Fibroblast of skin of left quadriceps (primary cell): Measurements from ENCODE around the gene CALU.
A peak's percentile ranks its signal among the peaks of the same experiment; 100 is the strongest.

Experiments
- DNase-seq, 2 experiments: peaks; one replicate each; pipeline ENCODE4 v3.0.0-alpha.2; 2013; ENCODE audit warnings: low read depth in 2 of 2

CALU gene

DNA sequence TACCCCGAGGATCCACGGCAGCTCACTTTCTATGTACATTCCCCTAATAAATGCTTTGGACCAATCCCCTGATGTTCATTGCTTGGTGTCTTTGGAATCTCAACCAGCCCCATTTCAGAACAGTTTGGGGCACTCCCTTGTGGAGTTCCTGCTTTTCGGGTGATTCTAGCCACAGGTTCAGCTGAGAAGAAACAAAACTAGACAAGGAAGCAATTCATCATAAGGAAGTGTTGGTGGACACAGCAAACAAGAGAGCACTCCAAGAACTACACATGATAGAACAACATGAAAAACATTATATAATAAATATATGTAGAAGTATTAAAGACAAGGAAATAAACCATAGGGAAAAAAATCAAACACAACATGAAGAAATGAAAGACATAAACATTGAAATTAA, 46.6 kb downstream of the CALU start:
- no peak for DNase-seq

DNA sequence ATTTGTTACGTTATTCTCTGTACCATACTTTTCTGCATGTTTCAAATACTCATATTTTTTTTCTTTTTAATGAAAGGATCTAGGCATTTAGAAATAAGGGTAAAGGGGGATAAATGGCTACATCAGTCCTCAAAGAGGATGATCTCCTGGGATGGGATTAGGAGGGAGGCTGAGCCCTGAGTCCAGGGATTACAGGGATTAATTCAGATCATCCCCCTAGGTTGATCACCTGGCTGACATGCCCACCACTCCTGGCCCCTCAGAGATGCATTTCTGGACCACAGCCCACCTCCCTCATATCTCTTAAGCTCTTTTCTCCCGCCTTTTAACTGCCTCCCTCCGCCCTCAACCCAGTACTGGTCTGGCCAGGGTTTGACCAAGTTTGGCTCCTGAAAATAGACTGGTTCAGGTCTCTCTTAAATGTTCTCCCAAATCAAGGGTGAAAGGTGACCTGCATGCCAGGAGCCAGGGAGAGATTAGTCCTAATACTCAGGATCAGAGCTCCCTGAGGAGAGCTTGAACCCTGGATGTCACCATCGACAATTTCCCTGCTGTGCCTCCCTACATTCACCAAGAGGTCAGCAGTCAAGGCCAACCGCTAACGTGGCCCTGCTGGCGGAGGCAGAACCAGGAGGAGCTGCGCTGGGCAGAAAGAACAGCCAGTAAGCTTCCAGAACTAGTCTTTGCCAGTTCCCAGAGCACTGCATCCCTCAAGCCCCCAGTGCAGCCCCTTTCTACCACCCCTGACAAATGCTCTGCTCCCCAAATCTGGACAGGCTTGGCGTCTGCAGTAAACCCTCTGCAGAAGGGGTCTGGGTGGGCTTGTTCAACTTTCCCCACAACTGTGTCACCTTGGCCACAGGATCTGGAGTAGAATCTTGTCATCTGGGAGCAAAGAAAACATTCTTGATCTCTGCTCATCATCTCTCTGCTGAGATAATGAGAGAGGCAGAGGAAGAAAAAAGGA, 49.6 kb downstream of the CALU start:
- no peak for DNase-seq

DNA sequence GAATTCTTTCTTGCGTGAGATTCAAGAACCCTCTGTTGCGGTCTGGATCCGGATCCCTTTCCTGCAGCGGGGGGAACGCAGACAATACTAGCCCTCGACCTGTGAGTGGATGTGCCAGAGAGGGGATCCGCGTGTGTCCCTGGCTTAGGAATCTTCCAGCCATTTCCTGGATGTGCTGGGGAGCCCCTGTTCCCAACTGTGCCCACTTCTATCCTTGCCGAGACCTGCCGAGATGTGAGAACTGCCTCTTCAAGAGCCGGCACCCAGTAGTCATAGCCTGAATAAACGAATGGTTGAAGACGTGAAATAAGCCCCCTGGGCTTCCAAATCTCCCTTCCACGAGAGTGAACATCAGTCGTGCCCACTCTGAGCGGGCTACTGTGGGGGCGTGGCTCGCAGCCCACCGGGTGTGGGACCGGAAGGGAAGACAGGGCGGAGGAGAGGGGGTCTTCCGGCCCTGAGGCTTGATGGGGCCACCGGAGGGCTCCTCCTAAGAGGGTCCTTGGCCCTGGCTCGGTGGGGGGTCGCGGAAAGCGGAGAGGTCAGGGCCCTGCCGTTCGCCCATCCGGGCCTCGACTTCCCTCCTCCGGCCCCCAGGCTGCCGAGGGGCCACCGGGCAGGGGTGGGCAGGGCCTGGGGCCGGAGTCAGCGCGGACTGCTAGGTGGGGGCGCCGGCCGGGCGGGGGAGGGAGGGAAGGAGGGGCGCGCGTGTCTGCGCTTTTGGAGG, 51.3 kb downstream of the CALU start:
- no peak for DNase-seq

DNA sequence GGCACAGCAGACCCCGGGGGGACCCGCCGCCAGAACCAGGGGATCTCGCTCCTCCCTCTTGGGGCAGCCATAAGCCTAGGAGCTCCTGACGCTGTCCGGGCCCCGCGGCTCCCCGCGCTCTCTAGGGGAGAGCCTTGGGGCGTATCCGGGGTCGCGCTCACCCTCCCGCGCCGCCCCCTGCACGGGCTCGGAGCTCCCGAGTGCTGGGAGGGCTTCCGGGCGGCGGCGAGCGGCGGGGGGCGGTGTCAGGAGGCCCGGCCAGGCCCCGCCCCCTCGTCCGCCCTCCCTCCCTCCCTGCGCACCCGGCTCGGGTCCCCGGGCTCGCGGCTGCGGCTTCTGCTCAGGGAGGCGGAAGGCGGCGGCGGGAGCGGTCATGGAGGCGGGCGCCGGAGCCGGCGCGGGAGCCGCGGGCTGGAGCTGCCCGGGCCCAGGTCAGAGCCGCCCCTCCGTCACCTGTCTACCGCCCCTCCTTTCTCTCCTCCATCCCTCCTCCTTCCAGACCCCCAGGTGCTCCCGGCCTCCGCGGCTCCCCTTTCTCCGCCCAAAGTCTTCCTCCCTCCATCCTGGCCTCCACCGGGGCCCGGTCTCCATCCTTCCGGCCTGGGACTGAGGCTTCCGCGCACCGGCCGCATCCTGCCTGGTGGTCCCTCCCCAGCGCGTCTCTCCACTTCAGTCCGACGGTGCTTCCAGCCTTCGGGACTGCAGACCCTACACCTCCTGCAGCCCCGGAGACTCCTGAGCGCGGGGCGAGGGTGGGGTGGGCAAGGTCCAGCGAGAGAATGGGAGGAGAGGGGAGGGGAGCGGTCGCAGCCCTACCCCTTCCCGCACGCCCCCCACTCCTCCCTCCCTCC, 52.2 kb downstream of the CALU start, which contains the start of gene CCDC136:
TSS of gene CCDC136 (plus strand) at position 848 of the 851 bp plus-strand sequence. CDS start 444 bp downstream, outside the sequence.
- peak in 1 of 2 experiments; percentile 20 for DNase-seq

DNA sequence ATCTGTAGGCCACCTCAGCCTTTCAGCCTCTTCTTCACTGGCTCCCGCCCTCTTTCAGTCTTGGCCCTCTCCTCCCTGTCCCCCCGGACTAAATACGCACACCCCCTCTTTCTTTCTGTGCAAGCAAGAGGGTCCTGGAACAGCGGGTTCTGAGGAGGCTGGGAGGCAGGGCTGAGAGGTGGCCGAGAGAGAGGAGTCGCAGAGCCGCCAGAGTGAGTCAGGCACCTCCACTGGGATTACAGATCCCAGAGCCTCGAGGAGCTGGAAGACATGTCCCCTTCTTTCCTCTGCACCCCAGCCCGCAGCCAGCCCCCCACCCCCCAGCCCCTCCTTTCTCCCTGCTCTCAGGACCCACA, 52.8 kb downstream of the CALU start:
- DNase-seq: no peak

DNA sequence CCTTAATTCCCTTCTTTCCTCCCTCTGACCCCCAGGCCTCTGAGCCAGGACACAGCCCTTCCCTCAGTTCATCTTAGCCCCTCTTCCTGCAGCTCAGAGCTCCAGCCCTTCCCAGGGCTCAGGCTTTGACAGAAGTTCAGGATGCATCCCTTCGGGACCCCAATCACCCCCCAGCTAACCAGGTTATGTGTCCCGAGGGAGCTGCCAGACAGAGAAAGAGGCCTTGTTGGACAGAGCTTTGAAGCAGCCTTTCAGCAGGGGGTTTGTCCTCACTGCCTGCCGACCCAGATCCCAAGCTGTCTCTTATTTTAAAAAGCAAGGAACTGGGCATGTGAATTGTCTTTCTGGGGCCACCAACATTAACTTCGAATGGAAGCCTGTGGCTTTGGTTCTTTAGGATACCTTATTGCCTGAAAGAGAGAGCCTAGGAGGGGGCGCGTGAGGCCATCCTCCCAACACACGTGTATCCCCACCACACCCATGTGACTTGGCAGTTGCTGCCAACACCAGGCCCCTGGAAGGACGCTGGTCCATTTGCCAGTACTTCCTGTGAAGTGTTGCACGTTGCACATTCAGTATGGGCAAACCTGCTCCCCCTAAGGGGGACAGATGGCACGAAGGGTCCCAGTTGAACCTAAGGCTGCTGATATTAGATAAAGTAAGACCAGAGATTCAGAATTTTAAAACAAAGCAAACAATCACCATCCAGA, 53.5 kb downstream of the CALU start:
- DNase-seq: no peak

DNA sequence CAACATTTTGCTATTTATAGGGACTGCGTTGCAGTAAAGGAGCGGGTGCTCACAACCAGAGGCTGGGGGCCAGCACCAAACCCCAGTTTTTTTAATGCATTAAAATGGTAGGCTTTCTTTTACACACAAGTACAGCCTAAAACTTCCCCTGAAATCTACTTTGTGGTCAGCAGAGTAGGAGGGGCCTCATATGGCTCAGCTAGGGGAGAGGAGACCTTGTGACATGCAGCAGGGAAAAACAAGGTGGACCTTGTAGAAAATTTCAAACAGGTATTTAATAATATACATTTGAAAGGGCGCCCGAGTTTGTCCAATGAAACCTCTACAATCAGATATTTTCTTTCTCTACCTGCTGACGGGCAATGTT, 54.0 kb downstream of the CALU start:
- DNase-seq: no peak

DNA sequence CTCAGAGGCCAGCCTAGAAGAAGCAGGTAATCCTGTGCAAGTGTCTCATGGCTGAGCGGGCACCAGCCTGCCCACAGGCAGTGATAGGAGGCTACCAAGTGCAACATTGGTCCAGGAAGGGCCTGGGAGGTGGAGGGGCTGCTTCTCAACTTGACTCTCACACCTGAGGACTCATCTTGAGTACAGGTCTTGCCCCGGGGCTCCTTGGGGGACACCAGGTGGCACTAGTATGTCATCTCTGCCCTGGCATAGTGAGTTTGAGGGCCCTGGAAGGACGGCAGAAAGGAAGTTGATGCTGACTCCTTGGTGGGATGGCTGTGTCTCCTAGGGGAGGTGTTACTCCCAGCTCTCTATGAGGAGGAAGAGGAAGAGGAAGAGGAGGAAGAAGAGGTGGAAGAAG, 54.9 kb downstream of the CALU start:
- no peak for DNase-seq

DNA sequence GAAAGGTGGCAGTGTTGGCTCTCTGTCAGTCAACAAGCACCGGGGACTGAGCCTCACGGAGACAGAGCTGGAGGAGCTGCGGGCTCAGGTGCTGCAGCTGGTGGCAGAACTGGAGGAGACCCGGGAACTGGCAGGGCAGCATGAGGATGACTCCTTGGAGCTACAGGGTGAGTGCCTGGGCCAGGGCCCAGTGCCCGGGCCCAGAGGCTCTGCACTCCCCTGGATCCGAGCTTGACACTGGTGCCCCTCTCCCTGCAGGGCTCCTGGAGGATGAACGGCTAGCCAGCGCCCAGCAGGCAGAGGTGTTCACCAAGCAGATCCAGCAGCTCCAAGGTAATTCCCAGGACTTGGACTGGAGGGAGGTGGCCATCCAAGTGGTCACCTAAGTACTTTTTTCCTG, 55.3 kb downstream of the CALU start:
- DNase-seq: no peak

DNA sequence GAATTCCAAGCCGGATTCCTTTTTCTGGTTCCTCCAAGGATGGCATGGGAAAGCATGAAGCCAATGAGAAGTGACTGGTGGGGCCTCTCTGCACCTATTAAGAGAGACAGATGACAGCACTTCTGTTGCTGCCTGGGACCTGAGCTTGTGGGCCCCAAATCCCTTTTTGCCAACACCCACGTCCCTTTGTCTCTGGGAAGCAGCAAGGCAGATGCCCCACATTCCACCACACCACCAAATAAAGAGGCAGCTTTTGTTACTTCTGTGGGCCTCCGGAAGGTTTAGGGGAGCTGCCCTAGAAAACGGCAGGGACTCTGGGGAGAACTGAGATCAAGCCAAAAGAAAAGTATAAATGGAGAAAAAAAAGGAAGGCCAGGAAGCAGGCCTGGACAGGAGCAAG, 56.0 kb downstream of the CALU start:
- no peak for DNase-seq

DNA sequence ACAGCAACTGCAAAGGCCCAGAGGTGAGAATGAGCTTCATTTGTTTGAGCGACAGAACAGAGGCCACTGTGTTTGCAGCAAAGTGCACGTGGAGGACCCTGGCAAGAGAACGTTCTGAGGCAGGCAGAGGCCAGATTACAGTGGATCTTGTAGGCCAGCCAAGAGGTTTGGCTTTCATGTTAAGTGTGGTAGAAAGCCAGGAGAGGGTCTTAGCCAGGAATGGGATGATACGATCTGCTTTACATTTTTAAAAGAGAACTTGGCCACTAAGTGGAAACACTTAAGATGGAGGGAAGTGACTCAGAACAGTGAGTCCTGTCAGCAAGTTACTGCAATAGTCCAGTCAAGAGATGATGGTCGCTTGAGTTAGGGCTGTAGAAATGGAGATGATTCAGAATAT, 57.2 kb downstream of the CALU start:
- DNase-seq: peak; percentile 59 to 60

DNA sequence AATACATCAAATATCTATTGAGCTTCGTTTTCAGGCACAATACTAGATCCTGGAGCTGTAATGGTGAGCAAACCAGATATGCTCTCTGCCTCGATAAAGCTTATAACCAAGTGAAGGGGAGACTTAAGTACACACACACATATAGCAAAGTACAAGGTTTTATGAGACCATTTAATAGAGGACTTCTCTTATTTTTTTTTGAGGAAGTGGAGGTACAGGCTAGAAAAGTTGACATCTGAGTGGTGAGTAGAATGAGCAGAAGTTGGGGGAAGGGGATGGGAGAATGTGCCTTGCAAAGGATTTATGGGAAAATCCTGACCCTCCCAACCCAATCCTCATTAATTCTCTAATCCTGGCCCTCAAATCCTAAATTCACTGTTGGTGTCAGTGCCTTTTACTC, 60.3 kb downstream of the CALU start:
- no peak for DNase-seq

DNA sequence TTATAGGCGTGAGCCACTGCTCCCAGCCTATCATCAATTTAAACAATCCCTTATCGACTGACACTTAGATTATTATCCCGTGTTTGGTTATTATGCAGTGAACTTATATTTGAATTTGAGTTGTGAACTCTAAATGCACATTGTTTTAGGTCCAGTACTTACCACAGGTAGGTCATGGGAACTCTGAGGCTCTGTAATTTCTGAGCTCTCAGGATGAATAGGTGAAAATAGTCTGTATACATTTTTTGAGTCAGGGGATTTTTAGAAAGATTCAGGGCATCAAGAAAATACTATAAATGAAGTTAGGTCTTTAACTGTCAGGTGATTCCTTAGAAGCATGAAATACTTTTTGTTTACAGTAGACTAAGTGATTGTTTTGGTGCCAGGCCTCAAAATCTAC, 61.4 kb downstream of the CALU start:
- DNase-seq: no peak

DNA sequence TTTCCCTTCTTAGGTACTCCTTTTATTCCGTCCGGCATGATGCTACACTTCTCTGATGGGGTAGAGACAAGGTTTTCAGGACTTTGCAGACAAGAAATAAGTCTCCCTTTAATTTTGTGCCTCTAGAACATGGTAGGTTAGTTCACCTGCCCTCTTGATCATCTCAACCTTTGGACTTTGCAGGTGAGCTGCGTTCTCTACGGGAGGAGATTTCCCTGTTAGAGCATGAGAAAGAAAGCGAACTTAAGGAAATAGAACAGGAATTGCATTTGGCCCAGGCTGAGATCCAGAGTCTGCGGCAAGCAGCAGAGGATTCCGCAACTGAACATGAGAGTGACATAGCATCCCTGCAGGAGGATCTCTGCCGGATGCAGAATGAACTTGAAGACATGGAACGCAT, 61.8 kb downstream of the CALU start:
- no peak for DNase-seq

DNA sequence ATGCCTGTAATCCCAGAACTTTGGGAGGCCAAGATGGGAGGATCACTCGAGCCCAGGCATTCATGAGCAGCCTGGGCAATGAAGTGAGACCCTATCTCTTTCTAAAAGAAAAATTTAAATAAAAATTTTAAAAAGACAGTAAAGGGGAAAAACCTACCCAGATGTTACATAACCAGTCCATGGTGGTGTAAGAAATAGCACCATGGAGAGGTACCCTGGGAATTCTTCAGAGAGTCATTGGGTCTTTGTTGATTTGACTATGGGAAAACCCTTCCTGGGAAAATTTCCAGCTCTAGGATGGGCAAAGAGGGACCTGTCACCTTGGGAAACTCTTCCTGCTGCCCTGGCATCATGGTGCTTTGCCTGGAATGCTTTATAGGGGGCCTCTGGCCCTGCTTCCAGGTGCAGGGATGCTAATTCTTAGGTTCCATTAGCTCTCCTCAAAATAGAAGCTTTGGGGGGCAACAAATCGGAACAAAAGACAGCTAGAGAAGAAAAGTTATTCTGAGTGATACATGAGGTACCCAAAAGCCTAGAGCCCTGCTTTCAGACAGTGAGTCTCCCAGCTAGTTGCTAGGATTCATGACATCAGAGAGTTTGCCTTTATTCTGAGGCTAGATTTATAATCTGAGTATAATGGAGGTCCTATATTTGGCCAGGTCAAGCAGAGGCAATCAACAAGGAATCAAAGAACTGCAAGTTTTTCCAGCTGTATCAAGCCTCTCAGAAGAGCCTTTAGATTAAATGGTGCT, 62.7 kb downstream of the CALU start:
- no peak for DNase-seq

DNA sequence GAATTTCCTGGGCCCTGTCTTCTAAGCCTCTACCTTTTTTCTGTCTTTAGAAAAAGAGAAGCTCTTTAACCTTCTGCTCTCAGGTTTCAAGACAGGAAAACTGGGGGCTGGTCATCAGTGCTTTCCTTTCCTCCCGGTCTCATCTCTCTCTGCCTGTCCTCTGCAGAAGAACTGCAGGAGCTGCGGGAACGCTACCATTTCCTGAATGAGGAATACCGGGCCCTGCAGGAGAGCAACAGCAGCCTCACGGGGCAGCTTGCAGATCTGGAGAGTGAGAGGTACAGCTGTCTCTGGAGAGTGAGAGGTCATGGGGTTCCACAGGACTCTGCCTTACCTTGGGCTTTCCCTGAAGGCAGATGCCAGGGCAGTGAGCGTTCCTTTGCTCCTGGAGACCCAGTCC, 65.3 kb downstream of the CALU start:
- DNase-seq: no peak

DNA sequence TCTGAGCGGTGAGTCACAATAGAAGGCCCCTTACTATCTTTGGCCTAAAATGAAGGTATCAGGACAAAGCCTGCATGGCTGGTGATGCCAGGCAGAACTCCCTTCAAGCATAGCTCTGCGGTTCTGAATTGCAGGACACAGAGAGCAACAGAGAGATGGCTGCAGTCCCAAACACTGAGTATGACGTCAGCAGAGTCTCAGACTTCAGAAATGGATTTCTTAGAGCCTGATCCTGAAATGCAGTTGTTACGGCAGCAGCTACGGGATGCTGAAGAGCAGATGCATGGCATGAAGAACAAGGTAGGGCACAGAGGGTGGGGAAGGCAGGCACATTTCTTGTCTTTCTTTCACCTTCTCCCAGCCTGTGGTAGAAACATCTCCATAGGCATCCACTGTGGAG, 66.1 kb downstream of the CALU start:
- no peak for DNase-seq

DNA sequence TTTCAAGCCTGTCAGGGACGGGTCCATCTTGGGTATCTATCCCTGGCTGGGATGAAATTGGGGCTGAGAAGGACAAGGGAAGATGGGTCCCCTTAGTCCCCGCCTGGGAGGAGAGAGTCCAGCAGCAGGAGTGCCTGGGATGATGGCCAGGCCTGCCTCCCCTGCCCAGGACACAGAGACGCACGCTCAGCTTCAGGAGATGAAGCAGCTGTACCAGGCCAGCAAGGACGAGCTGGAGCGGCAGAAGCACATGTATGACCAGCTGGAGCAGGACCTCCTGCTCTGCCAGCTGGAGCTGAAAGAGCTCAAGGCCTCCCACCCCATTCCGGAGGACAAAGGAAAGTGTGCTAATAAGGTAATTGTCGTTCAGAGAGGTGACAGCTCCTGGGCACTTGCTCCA, 68.0 kb downstream of the CALU start:
- DNase-seq: no peak

DNA sequence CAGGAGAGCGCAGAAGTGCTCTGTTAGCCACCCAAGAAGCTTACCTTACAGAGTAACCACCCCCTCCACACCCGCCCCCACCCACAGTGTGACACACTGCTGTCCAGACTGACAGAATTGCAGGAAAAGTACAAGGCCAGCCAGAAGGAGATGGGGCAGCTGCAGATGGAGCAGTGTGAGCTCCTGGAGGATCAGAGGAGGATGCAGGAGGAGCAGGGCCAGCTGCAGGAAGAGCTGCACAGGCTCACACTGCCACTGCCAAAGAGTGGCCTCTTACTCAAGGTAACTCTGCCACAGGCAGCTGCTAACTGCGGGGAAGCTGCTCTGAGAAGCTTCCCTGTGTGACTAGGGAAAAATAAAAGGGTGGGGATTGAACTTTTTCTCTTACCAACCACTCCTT, 70.2 kb downstream of the CALU start:
- DNase-seq: no peak

DNA sequence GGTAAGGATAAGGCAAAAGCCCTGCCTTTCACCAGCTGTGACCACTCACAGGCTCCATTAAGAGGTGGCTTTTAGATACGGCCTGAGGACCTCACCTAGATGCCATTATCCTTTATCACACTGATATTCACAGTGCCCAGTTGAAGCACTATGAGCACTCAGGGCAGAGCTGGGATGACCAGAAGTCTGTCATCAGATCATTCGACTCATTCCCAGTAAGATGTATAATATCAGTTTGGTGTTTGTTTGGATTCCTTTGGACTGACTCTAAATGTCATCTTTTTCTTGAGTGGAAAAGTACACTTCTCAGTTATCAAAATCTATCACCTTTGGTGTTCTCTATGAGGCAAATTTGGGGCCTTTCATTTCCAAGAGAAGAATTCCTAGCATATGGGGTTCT, 71.3 kb downstream of the CALU start:
- DNase-seq: no peak

DNA sequence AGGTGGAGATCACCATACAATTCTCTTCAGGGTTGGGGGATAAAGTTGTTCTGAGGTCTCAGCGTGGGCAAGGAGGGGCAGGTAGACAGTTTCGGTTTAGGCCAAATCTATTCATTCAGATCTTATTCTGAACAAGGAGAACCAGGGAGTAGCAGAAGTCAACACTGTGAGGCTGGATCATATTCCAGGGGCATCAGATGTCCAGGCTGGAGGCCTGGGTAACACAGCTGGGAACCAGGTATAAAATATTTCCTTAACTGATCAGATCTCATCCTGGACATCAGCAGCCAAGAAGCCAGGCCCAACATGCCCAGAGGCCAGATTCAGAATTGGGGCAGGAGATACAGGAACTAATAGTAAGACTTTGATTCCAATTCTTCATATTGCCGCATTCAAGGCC, 71.8 kb downstream of the CALU start:
- DNase-seq: no peak
